Neural cell (in vitro differentiated cells): ENCODE measurements around the gene NGF. TPM values are rescaled to one million over a fixed set of nuclear protein-coding genes. Genes with fewer than 3 reads are reported as not detected.

Experiments used
- H2AFZ ChIP-seq: fragments of 200-600, 300-800 bp; sonication (generic), shearing (Covaris generic); 2 replicates; pipeline ENCODE4 v1.6.0; 2014; ENCODE audit warnings: low read depth, mild to moderate bottlenecking, antibody characterized with exemption, low read length, moderate library complexity
- H3F3A ChIP-seq: fragments of 200-600 bp; shearing (Covaris generic); 2 replicates; pipeline ENCODE4 v1.6.1; 2016; ENCODE audit warnings: mild to moderate bottlenecking, moderate library complexity, mixed read lengths, antibody characterized with exemption, low read length; ENCODE audit not compliant: insufficient read depth, poor library complexity, severe bottlenecking
- H3K27ac ChIP-seq: fragments of 200-600, 300-800 bp; sonication (generic), shearing (Covaris generic); 2 replicates; pipeline ENCODE4 v1.5.1; 2014; ENCODE audit warnings: mild to moderate bottlenecking, low read length, moderate library complexity
- H3K27me3 ChIP-seq: fragments of 300-800, 200-600 bp; sonication (generic), shearing (Covaris generic); 2 replicates; pipeline ENCODE4 v1.6.0; 2014; ENCODE audit warnings: mild to moderate bottlenecking, low read depth, low read length, moderate library complexity; ENCODE audit not compliant: insufficient read depth
- H3K36me3 ChIP-seq: fragments of 300-800, 200-600 bp; sonication (generic), shearing (Covaris generic); 2 replicates; pipeline ENCODE4 v1.5.1; 2014; ENCODE audit warnings: mild to moderate bottlenecking, antibody characterized with exemption, low read length, moderate library complexity; ENCODE audit not compliant: insufficient read depth
- H3K4me2 ChIP-seq: fragments of 300-800, 200-600 bp; sonication (generic), shearing (Covaris generic); 2 replicates; pipeline ENCODE4 v1.6.0; 2014; ENCODE audit warnings: mild to moderate bottlenecking, low read length
- H3K4me3 ChIP-seq: fragments of 300-800, 200-600 bp; sonication (generic), shearing (Covaris generic); 2 replicates; pipeline ENCODE4 v1.5.1; 2014; ENCODE audit warnings: mild to moderate bottlenecking, low read length, moderate library complexity
- H3K79me2 ChIP-seq: fragments of 200-600 bp; shearing (Covaris generic); replicated peaks from 2 replicates; pipeline ENCODE4 v1.6.0; 2014; ENCODE audit warnings: mild to moderate bottlenecking, low read length, moderate library complexity; ENCODE audit not compliant: insufficient read depth
- H3K9ac ChIP-seq: fragments of 300-800, 200-600 bp; sonication (generic), shearing (Covaris generic); 2 replicates; pipeline ENCODE4 v1.6.1; 2016; ENCODE audit warnings: mild to moderate bottlenecking, low read length, mixed read lengths
- H3K9me2 ChIP-seq: fragments of 200-600 bp; shearing (Covaris generic); 2 replicates; pipeline ENCODE4 v1.6.1; 2016; ENCODE audit warnings: mild to moderate bottlenecking, low read length, mixed read lengths; ENCODE audit not compliant: insufficient read depth
- H3K9me3 ChIP-seq: fragments of 200-600, 300-800 bp; sonication (generic), shearing (Covaris generic); 2 replicates; pipeline ENCODE4 v1.6.1; 2016; ENCODE audit warnings: mild to moderate bottlenecking, mixed run types, low read length, moderate library complexity, mixed read lengths
- H4K20me1 ChIP-seq: fragments of 200-600 bp; shearing (Covaris generic); 2 replicates; pipeline ENCODE4 v1.6.1; 2016; ENCODE audit warnings: mild to moderate bottlenecking, mixed run types; ENCODE audit not compliant: insufficient read depth
- EP300 ChIP-seq: fragments of 450-650 bp; conservative IDR thresholded peaks from 2 replicates; pipeline ENCODE4 v1.6.1; 2014; ENCODE audit warnings: antibody characterized with exemption, mild to moderate bottlenecking, moderate library complexity; ENCODE audit not compliant: poor library complexity, severe bottlenecking
- EZH2 ChIP-seq: fragments of 200-600, 300-800 bp; shearing (Covaris generic), sonication (generic); IDR thresholded peaks from 2 replicates; pipeline ENCODE4 v1.6.1; 2014; ENCODE audit warnings: antibody characterized with exemption, low read length, borderline replicate concordance, mild to moderate bottlenecking; ENCODE audit not compliant: insufficient read depth, poor library complexity, severe bottlenecking
- MXI1 ChIP-seq: fragments of 450-650 bp; conservative IDR thresholded peaks from 2 replicates; pipeline ENCODE4 v1.6.1; 2014; ENCODE audit warnings: antibody characterized with exemption, mild to moderate bottlenecking; ENCODE audit not compliant: poor library complexity, severe bottlenecking
- POLR2AphosphoS5 ChIP-seq: IDR thresholded peaks from 2 replicates; pipeline ENCODE4 v1.6.1; 2012
- RAD21 ChIP-seq: fragments of 450-650 bp; conservative IDR thresholded peaks from 2 replicates; pipeline ENCODE4 v1.6.1; 2014; ENCODE audit warnings: antibody characterized with exemption, mild to moderate bottlenecking, moderate library complexity
- SMC3 ChIP-seq: fragments of 450-650 bp; conservative IDR thresholded peaks from 2 replicates; pipeline ENCODE4 v1.6.1; 2014; ENCODE audit warnings: antibody characterized with exemption, mild to moderate bottlenecking, moderate library complexity; ENCODE audit not compliant: poor library complexity
- TAF1 ChIP-seq: IDR thresholded peaks from 2 replicates; pipeline ENCODE4 v1.6.1; 2012; ENCODE audit warnings: low read depth
- polyA plus RNA-seq: library from polyadenylated mRNA; depleted of rRNA; stranded (reverse); fragments of >200 nt; gene quantifications from 2 replicates; pipeline ENCODE4 v1.2.3, GENCODE V29; 2014
- TF ChIP-seq, protein P1 (sequence below): IDR thresholded peaks from 2 replicates; pipeline ENCODE4 v1.6.1; 2012; ENCODE audit warnings: borderline replicate concordance
- TF ChIP-seq, protein P2 (sequence below): fragments of 450-650 bp; IDR thresholded peaks from 2 replicates; pipeline ENCODE4 v1.5.1; 2014; ENCODE audit warnings: antibody characterized with exemption, mild to moderate bottlenecking, moderate library complexity; ENCODE audit not compliant: poor library complexity, severe bottlenecking

NGF gene
- polyA plus RNA-seq, 1 donor from 2014 or later, result not detected

DNA sequence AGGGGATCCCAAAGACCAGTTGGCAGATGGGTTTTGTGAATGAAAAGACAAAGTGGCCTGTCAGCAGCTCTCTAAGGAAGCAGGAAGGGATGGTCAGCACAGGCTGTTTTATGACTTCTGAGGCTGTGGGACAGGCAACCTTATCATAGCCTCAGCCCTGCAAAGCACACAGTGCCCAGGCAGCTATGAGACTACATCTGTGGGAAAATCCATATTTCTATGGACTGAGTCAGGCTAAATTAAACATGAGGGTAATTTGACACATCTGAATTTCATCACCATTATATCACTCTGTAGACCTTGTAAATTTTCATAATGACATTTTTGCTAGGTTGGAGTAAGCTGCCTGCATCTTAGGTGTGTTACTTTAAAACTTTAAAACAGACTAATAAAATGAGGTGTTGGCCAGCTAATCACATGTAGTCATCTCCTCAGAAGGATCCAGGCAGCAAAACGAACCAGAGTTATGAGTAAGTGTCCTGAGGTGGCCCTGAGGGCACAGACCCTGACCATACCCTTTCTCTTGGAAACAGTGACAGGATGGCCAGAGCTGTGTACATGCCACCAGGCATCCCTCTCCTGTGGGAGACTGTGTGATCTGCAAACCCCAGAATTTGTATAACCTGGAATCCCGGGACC is 14.6 kb downstream of the NGF start:
- H2AFZ ChIP-seq, result no peak overlapping the region
- H3K36me3 ChIP-seq, result no peaks in the 10 kb centered on the region
- no peak overlapping the region for H3K4me2 ChIP-seq
- H3K4me3 ChIP-seq, result no peak overlapping the region
- H4K20me1 ChIP-seq, result no peaks in the 10 kb centered on the region
- no peak for TF ChIP-seq EZH2
- TF ChIP-seq EP300, result no peak
- TF ChIP-seq SMC3, result no peak
- no peak for TF ChIP-seq TAF1
- TF ChIP-seq, protein P1, sequence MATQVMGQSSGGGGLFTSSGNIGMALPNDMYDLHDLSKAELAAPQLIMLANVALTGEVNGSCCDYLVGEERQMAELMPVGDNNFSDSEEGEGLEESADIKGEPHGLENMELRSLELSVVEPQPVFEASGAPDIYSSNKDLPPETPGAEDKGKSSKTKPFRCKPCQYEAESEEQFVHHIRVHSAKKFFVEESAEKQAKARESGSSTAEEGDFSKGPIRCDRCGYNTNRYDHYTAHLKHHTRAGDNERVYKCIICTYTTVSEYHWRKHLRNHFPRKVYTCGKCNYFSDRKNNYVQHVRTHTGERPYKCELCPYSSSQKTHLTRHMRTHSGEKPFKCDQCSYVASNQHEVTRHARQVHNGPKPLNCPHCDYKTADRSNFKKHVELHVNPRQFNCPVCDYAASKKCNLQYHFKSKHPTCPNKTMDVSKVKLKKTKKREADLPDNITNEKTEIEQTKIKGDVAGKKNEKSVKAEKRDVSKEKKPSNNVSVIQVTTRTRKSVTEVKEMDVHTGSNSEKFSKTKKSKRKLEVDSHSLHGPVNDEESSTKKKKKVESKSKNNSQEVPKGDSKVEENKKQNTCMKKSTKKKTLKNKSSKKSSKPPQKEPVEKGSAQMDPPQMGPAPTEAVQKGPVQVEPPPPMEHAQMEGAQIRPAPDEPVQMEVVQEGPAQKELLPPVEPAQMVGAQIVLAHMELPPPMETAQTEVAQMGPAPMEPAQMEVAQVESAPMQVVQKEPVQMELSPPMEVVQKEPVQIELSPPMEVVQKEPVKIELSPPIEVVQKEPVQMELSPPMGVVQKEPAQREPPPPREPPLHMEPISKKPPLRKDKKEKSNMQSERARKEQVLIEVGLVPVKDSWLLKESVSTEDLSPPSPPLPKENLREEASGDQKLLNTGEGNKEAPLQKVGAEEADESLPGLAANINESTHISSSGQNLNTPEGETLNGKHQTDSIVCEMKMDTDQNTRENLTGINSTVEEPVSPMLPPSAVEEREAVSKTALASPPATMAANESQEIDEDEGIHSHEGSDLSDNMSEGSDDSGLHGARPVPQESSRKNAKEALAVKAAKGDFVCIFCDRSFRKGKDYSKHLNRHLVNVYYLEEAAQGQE, result no peak
- TF ChIP-seq, protein P2, sequence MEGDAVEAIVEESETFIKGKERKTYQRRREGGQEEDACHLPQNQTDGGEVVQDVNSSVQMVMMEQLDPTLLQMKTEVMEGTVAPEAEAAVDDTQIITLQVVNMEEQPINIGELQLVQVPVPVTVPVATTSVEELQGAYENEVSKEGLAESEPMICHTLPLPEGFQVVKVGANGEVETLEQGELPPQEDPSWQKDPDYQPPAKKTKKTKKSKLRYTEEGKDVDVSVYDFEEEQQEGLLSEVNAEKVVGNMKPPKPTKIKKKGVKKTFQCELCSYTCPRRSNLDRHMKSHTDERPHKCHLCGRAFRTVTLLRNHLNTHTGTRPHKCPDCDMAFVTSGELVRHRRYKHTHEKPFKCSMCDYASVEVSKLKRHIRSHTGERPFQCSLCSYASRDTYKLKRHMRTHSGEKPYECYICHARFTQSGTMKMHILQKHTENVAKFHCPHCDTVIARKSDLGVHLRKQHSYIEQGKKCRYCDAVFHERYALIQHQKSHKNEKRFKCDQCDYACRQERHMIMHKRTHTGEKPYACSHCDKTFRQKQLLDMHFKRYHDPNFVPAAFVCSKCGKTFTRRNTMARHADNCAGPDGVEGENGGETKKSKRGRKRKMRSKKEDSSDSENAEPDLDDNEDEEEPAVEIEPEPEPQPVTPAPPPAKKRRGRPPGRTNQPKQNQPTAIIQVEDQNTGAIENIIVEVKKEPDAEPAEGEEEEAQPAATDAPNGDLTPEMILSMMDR, result no peak
- no peak for TF ChIP-seq POLR2AphosphoS5
- TF ChIP-seq MXI1, result no peak
- TF ChIP-seq RAD21, result no peak
- H3K27ac ChIP-seq, result no peak overlapping the region
- no peaks in the 10 kb centered on the region for H3F3A ChIP-seq
- no peaks in the 10 kb centered on the region for H3K27me3 ChIP-seq
- H3K9ac ChIP-seq, result no peak overlapping the region
- H3K9me3 ChIP-seq, result no peaks in the 10 kb centered on the region
- H3K9me2 ChIP-seq, result no peaks in the 10 kb centered on the region
- no peaks in the 10 kb centered on the region for H3K79me2 ChIP-seq

DNA sequence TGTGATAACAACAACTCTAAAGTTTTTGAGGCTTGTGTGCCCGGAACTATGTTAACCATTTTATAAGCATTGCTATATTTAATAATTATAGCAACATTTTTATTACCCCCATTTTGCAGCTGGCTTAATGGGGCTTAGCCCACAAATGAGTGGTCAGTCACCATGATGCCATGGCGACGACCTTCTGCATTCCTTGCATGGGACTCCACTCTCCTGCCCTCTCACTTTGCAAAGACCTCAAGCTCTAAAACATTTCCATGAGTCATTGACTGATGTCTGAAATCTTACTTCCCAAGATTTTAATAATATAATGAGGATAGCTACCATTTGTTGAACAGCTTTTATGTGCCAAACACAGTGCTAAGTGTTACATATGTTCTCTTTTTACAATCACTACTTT is 15.4 kb downstream of the NGF start:
- Histone ChIP-seq H3K36me3 (no peaks in the 10 kb centered on the region), H4K20me1 (no peaks in the 10 kb centered on the region), H3K9ac (no peak overlapping the region), H3K27me3 (no peaks in the 10 kb centered on the region), H3F3A (no peaks in the 10 kb centered on the region), H3K9me3 (no peaks in the 10 kb centered on the region), H3K4me3 (no peak overlapping the region), H3K4me2 (no peak overlapping the region), H3K9me2 (no peaks in the 10 kb centered on the region), H2AFZ (no peak overlapping the region), H3K79me2 (no peaks in the 10 kb centered on the region), H3K27ac (no peak overlapping the region)
- TF ChIP-seq MXI1 (no peak), TAF1 (no peak), POLR2AphosphoS5 (no peak), EZH2 (no peak), EP300 (no peak), RAD21 (no peak), SMC3 (no peak)
- TF ChIP-seq, protein P1, result no peak
- TF ChIP-seq, protein P2, result no peak
